ENCODE results near the gene MYO15A.

Gene MYO15A

DNA sequence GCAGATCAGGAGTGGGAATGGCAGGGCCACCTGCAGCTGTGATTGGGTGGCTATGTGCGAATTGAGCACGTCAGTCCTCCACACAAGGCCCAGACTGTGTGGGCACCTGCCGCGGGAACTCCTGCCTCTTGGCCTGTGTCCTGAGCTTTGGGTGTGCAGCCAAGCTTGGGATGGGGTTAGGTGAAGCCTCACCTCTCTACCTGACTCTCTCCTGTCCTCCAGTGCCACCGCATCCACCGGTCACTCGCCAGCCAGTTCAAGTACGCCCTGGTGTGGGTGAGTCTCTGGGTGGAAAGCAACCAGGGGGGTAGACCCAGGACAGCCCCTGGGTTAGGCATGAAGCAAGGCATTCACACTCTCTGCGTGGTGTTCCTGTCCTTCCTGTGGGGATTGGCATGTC lies 2.3 kb upstream of the MYO15A start:
- DNase-seq = no peak

GRCh38 chr17:18107061-18107790 lies 1.3 kb upstream of the MYO15A start:
- DNase-seq = no peak

DNA sequence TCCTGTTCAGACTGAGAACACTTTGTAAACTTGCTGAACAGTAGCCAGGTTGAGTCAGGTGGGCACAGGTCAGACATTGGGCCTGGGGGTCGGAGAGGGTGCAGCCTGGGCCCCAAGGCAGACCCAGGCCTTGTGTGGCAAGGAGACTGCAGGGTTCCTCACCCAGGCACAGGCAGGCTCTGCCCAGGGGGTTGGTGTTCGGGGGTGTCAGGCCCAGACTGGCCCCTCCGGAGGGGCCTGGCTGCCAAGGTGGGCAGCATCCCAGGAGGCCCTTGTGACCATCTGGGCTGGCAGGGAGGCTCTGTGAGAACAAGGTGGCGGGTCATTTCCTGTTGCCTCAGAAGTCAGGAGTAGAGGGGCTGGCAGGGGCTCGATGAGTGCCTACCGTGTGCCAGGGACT lies 585 bp upstream of the MYO15A start:
- DNase-seq = no peak

- DNase-seq = no peak
Observed at GRCh38 chr17:18109935-18110485, 1.5 kb downstream of the MYO15A start.

DNA sequence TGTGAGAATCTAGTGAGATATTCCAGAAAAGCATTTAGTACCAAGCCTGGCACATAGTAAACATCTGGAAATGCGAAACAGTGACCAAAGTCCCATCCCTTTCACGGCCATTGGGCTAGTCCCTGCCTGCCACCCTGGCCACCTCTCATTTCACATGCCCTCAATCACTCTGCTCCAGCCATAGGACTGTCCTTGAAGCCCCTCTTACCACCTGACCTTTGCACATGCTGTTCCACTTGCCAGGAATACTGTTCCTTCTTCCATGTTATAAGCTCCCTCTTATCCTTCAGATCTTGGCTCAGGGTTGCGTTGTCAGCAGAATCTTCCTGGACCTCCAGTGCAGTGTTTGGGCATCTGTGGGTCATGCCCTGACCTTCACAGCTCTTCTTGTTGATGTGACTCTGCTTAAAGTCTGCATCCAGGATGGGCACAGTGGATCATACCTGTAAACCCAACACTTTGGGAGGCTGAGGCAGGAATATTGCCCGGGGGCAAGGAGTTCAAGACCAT lies 2.1 kb downstream of the MYO15A start:
- no peak for DNase-seq

- DNase-seq = no peak
Observed at GRCh38 chr17:18111330-18111971, 2.9 kb downstream of the MYO15A start.

DNA sequence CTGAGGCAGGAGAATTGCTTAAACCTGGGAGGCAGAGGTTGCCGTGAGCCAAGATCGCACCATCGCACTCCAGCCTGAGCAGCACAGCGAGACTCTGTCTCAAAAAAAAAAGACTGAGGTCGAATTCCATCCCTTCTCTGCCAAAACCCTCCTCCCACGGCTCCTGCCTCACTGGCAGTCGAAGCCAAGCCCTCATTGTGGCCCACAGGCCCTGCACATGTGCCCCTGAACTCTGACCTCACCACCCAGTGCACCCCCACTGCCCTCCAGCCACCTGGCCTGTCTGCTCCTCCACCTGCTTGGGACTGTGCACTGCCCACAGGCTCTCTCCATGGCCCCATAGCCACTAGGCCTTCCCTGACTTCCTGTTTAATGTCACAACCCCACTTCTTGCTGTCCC lies 7.0 kb downstream of the MYO15A start:
- DNase-seq = no peak

DNA sequence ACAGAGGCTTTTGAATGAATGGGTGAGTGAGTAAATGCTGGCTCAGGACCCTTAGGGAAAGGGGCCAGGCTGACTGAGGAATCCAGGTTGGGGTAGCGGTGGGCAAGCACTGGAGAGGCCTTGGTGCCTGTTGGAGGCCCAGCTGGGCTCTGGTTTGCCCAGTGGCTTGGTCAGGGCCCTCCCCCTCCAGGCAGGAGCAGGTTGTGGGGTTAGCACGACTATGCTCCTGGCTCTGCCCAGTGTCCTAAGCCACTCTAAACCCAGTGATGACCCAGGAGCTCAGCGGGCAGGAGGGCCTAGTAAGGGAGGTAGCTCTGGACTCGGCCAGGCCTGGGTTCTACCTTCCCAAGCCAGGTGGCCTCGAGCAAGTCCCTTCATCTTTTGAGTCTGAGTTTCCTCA lies 7.5 kb downstream of the MYO15A start:
- DNase-seq = no peak

GRCh38 chr17:18117533-18117932 lies 9.0 kb downstream of the MYO15A start:
- no peak for DNase-seq

DNA sequence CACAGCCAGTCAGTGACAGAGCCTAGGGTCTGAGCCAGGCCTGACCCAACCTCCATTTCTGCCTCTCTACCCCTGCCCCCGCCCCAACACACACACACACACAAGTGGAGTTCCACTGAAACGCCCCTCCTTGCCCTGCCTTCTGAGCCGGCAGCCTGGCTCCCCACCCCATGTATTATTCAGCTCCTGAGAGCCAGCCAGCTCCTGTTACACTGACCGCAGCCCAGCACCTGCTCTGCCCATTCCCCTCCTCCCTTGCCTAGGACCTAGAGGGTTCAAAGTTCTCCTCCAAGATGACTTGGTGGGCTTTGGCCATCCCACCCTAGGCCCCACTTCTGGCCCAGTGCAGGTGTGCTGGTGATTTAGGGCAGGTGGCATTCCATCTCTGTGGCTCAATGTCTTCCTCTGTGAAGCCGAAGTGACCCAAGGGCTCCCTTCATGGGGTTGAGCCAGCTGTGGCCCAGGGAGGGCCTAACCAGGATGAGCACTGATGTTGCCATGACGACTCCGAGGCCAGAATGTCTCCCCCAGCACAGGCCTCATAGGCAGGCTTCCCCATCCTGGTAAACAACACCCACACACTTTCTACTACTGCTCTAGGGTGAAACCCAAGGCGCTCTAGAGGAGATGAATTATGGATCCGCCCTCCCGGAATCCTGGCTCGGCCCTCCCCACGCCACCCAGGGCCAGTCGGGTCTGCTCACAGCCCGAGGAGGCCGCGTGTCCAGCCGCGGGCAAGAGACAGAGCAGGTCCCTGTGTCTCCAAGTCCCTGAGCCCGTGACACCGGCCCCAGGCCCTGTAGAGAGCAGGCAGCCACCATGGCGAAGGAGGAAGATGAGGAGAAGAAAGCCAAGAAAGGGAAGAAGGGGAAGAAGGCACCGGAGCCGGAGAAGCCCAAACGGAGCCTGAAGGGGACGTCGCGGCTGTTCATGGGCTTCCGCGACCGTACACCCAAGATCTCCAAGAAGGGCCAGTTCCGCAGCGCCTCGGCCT lies 9.7 kb downstream of the MYO15A start:
- DNase-seq = no peak

DNA sequence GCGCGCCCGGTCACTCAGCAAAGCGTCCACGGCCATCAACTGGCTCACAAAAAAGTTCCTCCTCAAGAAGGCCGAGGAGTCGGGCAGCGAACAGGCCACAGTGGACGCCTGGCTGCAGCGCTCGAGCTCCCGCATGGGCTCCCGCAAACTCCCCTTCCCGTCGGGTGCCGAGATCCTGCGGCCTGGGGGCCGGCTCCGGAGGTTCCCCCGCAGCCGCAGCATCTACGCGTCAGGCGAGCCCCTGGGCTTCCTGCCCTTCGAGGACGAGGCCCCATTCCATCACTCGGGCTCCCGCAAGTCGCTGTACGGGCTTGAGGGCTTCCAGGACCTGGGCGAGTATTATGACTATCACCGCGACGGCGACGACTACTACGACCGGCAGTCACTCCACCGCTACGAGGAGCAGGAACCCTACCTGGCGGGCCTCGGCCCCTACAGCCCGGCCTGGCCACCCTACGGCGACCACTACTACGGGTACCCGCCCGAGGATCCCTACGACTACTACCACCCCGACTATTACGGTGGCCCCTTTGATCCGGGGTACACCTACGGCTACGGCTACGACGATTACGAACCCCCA lies 10.7 kb downstream of the MYO15A start:
- no peak for DNase-seq

GRCh38 chr17:18119938-18120337 lies 11.4 kb downstream of the MYO15A start:
- DNase-seq = no peak

- no peak for DNase-seq
Observed at GRCh38 chr17:18120461-18121017, 12.0 kb downstream of the MYO15A start.

DNA sequence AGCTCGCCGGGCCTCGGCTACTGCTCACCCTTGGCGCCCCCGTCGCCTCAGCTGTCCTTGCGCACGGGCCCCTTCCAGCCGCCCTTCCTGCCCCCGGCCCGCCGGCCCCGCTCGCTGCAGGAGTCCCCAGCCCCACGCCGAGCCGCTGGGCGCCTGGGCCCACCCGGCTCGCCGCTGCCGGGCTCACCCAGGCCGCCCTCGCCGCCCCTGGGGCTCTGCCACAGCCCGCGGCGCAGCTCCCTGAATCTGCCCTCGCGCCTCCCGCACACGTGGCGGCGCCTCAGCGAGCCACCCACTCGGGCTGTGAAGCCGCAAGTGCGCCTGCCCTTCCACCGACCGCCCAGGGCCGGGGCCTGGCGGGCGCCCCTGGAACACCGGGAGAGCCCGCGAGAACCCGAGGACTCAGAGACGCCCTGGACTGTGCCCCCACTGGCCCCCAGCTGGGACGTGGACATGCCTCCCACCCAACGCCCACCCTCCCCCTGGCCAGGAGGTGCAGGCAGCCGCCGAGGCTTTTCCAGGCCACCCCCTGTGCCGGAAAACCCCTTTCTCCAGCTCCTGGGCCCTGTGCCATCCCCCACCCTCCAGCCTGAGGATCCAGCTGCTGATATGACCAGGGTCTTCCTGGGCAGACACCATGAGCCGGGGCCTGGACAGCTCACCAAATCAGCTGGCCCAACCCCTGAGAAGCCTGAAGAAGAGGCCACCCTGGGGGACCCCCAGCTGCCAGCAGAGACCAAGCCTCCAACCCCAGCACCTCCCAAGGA lies 12.8 kb downstream of the MYO15A start:
- DNase-seq = no peak

DNA sequence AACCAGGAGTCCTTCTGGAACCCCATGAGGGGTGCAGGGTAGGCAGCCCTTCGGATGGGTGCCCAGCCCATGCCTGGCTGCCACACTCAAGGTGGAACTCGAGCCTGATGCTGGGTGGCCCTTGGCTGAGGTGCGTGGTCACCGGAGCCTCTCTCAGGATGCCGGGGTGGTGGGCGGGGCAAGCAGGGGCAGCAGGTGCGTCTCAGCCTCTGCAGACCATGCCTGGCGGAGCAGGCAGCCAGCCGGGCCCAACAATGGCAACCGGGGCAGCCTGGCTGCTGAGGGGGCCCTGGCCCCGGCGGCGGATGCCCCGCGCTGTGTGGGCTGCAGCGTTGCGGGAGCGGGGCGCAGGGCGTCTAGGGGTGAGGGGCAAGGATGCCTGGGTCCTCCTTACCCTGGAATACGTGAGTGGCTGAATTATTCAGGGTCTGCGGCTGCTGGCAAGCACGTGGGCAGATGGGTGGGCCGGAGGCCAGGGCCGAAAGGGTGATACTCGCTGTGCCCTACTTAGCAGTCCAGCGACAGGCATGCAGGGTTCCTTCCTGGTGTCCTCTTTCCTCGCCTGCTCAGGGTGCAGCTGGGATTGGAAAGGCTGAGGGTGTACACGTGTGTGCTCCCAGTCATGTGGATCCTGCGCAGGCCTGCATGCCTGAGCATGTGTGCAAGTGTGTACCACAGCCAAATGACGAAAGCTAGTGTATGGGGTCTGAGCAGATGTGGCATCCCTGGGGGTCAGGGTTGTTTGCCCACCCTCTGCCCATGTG lies 14.6 kb downstream of the MYO15A start:
- DNase-seq = no peak

GRCh38 chr17:18124345-18125126 lies 16.0 kb downstream of the MYO15A start:
- no peak for DNase-seq

DNA sequence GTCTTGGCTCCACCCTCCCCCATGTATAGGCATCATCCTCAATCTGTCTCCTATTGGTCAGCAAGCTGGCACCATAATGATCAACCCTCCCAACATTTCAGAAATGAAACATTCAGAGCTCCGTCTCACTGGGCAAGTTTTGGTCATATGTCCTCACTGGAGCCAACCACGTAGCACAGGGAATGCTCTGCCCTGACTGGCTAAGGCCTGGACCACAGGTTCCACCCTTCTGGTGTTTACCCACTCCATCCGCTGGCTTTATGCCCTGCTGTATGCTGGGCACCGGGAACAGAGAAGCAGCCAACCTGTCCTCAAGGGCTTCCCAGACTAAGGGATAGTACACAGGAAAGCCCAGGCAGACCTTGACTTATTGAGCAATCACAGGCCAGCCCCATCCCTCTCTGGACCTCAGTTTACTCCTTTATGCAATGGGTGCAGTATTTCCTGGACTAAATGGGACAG lies 20.5 kb downstream of the MYO15A start:
- DNase-seq = no peak

DNA sequence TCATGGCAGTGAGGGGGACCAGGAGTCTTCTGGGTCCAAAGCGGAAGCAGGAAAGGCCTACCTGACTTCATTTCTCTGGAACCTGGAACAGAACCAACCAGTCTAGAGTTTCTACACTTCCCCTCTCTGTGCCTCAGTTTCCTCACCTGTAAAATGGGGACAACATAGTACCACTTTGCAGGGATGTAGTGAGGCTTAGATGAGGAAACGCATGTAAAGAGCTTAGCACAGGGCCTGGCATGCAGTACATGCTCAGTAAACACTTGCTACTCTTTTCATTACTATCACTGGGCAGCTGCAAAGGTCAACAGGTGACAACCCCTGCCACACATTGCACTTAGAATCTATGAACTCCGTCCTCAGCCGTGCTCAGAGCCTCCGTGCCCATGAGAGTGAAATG lies 24.2 kb downstream of the MYO15A start:
- no peak for DNase-seq

DNA sequence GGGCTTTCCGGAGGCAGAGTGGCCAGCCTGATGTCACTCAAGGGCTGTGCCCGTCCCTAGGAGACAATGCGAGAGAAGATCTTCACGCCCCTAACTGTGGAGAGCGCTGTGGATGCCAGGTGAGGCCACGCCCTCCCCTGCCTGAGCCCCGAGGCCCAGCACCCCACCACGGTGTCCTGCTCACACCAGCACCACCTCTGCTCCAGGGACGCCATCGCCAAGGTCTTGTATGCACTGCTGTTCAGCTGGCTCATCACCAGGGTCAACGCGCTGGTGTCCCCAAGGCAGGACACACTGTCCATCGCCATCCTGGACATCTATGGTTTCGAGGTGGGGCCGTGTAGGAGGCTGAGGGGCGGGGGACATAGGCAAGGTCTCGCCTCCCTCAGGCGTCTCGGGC lies 27.8 kb downstream of the MYO15A start:
- DNase-seq = no peak

Data from Kasumi-1 (cell line).